Measurements from ENCODE around the gene SYTL3. TPM values are rescaled to one million over a fixed set of nuclear protein-coding genes. Genes with fewer than 3 reads are reported as not detected.

The SYTL3 gene
- total RNA-seq, 1 experiment from 2014 or later: 0.28 TPM

- Mint-ChIP-seq H3K36me3 (0 out of 2 replicates have a peak, but pooled peaks cover 6% of the 10 kb centered on the region), H3K4me1 (peaks cover 89% of the 10 kb centered on the region), H3K27me3 (ENCODE audit: low read depth) (no peaks in the 10 kb centered on the region), H3K27ac (peak overlapping the region; percentile 11; the same call in 1 of the 2 replicates), H3K4me3 (no peak overlapping the region), H3K9me3 (no peaks in the 10 kb centered on the region)
- ChIA-PET POLR2A (interaction anchor here (0.5 kb wide), 1 partner anchor 156 kb away, joined by 3 read pairs; no protein-coding TSS in a partner anchor), CTCF (interaction anchor here (1.1 to 2.4 kb wide), 2 partner anchors 79 to 93 kb away, joined by 3 to 6 read pairs; no protein-coding TSS in a partner anchor)
- no peak for DNase-seq (ENCODE audit: low spot score)
- TF ChIP-seq, protein P1, sequence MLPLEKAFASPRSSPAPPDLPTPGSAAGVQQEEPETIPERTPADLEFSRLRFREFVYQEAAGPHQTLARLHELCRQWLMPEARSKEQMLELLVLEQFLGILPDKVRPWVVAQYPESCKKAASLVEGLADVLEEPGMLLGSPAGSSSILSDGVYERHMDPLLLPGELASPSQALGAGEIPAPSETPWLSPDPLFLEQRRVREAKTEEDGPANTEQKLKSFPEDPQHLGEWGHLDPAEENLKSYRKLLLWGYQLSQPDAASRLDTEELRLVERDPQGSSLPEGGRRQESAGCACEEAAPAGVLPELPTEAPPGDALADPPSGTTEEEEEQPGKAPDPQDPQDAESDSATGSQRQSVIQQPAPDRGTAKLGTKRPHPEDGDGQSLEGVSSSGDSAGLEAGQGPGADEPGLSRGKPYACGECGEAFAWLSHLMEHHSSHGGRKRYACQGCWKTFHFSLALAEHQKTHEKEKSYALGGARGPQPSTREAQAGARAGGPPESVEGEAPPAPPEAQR (CRISPR knock-in tag; IDR thresholded peaks at IDR 0.05): no peak
- no peak for TF ChIP-seq OVOL2 (CRISPR knock-in tag; IDR thresholded peaks at IDR 0.05; ENCODE audit: borderline replicate concordance)
- TF ChIP-seq, protein P2, sequence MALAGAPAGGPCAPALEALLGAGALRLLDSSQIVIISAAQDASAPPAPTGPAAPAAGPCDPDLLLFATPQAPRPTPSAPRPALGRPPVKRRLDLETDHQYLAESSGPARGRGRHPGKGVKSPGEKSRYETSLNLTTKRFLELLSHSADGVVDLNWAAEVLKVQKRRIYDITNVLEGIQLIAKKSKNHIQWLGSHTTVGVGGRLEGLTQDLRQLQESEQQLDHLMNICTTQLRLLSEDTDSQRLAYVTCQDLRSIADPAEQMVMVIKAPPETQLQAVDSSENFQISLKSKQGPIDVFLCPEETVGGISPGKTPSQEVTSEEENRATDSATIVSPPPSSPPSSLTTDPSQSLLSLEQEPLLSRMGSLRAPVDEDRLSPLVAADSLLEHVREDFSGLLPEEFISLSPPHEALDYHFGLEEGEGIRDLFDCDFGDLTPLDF (CRISPR knock-in tag; IDR thresholded peaks at IDR 0.05): no peak
- no peak for TF ChIP-seq GTF2I (CRISPR knock-in tag; conservative IDR thresholded peaks at IDR 0.05)
- no peak for TF ChIP-seq GABPB1 (CRISPR knock-in tag; IDR thresholded peaks at IDR 0.05)
- TF ChIP-seq, protein P3, sequence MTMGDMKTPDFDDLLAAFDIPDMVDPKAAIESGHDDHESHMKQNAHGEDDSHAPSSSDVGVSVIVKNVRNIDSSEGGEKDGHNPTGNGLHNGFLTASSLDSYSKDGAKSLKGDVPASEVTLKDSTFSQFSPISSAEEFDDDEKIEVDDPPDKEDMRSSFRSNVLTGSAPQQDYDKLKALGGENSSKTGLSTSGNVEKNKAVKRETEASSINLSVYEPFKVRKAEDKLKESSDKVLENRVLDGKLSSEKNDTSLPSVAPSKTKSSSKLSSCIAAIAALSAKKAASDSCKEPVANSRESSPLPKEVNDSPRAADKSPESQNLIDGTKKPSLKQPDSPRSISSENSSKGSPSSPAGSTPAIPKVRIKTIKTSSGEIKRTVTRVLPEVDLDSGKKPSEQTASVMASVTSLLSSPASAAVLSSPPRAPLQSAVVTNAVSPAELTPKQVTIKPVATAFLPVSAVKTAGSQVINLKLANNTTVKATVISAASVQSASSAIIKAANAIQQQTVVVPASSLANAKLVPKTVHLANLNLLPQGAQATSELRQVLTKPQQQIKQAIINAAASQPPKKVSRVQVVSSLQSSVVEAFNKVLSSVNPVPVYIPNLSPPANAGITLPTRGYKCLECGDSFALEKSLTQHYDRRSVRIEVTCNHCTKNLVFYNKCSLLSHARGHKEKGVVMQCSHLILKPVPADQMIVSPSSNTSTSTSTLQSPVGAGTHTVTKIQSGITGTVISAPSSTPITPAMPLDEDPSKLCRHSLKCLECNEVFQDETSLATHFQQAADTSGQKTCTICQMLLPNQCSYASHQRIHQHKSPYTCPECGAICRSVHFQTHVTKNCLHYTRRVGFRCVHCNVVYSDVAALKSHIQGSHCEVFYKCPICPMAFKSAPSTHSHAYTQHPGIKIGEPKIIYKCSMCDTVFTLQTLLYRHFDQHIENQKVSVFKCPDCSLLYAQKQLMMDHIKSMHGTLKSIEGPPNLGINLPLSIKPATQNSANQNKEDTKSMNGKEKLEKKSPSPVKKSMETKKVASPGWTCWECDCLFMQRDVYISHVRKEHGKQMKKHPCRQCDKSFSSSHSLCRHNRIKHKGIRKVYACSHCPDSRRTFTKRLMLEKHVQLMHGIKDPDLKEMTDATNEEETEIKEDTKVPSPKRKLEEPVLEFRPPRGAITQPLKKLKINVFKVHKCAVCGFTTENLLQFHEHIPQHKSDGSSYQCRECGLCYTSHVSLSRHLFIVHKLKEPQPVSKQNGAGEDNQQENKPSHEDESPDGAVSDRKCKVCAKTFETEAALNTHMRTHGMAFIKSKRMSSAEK (CRISPR knock-in tag; IDR thresholded peaks at IDR 0.05; ENCODE audit: borderline replicate concordance): no peak
- no peak for TF ChIP-seq TP53 (CRISPR knock-in tag; IDR thresholded peaks at IDR 0.05)
- no peak for TF ChIP-seq RELA (CRISPR knock-in tag; IDR thresholded peaks at IDR 0.05; ENCODE audit: borderline replicate concordance)
- TF ChIP-seq ZNF671 (CRISPR knock-in tag; IDR thresholded peaks at IDR 0.05): no peak
- TF ChIP-seq ARID4B (CRISPR knock-in tag; IDR thresholded peaks at IDR 0.05; ENCODE audit: borderline replicate concordance): no peak
- TF ChIP-seq HMGXB4 (CRISPR knock-in tag; IDR thresholded peaks at IDR 0.05): no peak
- no peak for TF ChIP-seq CBFB (CRISPR knock-in tag; IDR thresholded peaks at IDR 0.05; ENCODE audit: low read depth)
- TF ChIP-seq, protein P4, sequence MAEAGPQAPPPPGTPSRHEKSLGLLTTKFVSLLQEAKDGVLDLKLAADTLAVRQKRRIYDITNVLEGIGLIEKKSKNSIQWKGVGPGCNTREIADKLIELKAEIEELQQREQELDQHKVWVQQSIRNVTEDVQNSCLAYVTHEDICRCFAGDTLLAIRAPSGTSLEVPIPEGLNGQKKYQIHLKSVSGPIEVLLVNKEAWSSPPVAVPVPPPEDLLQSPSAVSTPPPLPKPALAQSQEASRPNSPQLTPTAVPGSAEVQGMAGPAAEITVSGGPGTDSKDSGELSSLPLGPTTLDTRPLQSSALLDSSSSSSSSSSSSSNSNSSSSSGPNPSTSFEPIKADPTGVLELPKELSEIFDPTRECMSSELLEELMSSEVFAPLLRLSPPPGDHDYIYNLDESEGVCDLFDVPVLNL (CRISPR knock-in tag; IDR thresholded peaks at IDR 0.05; ENCODE audit: borderline replicate concordance, low read depth): no peak
- TF ChIP-seq KAT7 (CRISPR knock-in tag; IDR thresholded peaks at IDR 0.05; ENCODE audit: borderline replicate concordance): no peak
- no peak for ATAC-seq
Observed at GRCh38 chr6:158797331-158798310, 147.8 kb downstream of the SYTL3 start.

Measured in WTC11 (cell line).